GM12864 (cell line): Measurements from ENCODE around the gene MS4A10.

Experiments used
- DNase-seq: peaks from one replicate; pipeline ENCODE4 v3.0.0-alpha.2; 2011; ENCODE audit warnings: low read depth
- H3K4me3 ChIP-seq: 2 replicates; pipeline ENCODE4 v1.5.1; 2011; ENCODE audit warnings: mild to moderate bottlenecking, low read depth, low read length, control low read depth
- TF ChIP-seq, protein P1 (sequence below): IDR thresholded peaks from 2 replicates; pipeline ENCODE4 v1.5.1; 2011; ENCODE audit warnings: low read depth, mild to moderate bottlenecking, moderate library complexity, low read length, control low read depth, inconsistent platforms; ENCODE audit errors: missing control alignments

MS4A10 gene

DNA sequence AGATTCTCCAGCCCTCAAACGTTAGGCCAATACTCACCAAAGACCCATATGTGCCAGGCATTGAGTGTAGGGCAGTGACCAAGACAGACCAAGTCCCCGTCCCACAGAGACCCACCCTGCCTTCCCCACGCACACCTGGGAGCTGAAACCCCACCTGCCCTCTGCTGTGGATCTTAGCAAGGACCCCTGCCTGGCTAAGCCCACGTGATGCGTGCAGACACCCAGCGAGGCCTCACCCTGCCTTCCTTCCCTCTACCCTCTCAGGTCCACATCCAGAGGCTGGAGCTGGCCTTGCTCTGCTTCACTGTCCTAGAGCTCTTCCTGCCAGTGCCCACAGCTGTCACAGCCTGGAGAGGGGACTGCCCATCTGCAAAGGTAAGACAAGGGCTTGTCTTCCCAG lies 10.2 kb downstream of the MS4A10 start:
- DNase-seq = no peak
- TF ChIP-seq, protein P1, sequence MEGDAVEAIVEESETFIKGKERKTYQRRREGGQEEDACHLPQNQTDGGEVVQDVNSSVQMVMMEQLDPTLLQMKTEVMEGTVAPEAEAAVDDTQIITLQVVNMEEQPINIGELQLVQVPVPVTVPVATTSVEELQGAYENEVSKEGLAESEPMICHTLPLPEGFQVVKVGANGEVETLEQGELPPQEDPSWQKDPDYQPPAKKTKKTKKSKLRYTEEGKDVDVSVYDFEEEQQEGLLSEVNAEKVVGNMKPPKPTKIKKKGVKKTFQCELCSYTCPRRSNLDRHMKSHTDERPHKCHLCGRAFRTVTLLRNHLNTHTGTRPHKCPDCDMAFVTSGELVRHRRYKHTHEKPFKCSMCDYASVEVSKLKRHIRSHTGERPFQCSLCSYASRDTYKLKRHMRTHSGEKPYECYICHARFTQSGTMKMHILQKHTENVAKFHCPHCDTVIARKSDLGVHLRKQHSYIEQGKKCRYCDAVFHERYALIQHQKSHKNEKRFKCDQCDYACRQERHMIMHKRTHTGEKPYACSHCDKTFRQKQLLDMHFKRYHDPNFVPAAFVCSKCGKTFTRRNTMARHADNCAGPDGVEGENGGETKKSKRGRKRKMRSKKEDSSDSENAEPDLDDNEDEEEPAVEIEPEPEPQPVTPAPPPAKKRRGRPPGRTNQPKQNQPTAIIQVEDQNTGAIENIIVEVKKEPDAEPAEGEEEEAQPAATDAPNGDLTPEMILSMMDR = no peak

DNA sequence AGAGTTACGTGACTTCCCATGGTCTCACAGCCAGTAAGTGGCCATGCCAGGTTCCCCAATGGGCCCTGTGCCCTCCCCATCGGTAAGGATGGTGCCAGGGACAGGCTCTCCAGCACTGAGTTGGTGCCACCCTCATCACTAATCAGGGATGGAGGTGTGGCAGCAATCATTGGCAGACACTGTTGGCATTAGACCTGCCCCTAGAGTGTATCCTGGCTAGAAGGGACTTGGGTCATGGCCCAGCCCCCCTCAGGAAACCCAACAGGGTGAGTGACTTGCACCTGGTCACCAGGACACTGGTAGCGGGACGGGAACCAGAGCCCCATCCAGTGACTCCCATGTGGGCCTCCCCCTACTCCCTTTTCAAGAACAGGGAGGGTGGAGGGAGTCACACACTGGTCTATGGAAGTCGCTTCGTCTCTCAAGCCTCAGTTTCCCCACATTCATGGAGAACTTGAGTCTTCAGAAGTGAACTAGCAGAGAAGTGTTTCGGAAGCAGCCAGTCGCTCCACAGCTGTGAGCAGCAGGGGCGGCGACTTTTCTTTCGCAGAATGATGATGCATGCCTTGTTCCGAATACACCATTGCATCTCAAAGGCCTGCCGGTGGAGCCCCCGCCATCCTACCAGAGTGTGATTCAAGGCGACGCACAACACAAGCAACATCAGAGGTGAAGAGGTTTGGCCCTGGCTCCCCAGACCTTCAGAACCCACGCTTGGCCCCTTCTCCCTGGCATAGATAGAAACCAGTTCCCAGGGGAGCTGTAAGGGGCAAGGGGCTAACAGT lies 12.9 kb downstream of the MS4A10 start:
- no peak for DNase-seq
- no peak overlapping the region for H3K4me3 ChIP-seq
- TF ChIP-seq, protein P1 = no peak

More for the DNA sequence above, 10.2 kb downstream of the MS4A10 start:
- H3K4me3 ChIP-seq = no peak overlapping the region

DNA sequence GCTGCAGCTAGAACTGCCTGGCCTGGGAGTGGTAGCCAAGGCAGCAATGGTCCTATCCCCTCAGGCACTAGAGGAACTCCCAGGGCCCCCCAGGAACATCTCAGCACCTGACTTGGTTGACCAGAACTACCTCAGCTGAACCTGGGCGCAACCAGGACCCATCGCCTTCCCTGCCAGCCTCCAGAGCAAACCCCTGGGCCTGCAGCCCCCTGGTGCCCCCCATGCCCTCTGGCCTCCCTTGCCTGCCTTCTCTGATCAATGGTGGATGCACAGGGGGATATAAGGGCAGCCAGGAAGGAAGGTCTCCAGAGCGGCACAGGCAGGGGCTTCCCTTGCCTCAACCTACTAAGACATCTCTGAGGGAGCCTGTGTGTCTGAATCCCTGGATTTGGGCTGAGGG lies 13.5 kb downstream of the MS4A10 start:
- no peak overlapping the region for H3K4me3 ChIP-seq
- TF ChIP-seq, protein P1 = no peak
- DNase-seq = no peak

DNA sequence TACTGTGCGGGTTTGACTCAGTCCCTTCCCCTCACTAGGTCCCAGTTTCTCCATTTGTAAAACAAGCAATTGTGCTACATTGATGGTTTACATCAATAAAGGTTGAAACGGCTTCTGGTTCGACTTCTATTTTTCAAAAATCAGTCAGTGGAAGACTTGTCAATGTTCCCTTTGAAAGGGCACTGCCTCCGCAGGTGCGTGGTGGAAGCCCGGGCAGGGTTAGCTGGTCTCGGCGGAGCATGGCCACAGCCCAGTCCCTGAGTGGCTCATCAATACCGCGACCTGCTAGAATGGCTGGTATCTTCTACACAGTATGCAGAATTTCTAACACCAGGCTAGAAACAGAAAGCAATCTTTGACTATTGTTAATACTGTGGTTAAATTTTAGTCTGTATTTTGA lies 16.1 kb downstream of the MS4A10 start:
- TF ChIP-seq, protein P1 = no peak
- no peak overlapping the region for H3K4me3 ChIP-seq
- DNase-seq = no peak

DNA sequence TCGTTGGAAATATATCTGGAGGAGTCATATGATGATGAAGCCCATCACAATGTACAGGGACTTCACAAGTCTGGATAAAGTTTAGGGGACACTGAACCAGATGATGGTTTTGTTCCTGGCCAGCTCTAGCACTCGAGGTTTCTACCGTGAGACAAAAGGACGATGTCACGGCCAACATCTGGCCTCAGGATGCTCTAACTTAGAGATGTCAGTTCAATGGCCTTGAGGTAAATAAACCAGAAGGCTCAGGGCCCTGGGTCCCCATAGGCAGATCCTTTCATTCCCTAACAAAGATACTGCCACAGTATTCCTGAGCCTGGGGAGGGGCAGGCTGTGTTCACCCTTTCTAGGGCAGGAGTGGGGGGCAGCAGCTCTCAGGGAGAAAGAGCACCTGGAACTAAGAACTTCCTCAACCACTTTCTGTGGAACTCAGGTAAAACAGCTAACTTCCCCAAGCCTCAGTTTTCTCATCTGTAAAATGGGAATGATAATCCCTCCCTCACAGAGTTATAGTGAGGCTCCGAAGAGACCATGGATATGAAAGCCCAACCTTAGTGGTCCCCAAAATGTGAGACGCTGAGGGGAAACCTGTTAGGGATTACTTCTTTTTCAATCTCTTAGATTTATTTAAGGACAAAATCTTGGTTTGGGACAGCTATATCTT lies 18.3 kb downstream of the MS4A10 start:
- no peak overlapping the region for H3K4me3 ChIP-seq
- TF ChIP-seq, protein P1 = no peak
- no peak for DNase-seq

DNA sequence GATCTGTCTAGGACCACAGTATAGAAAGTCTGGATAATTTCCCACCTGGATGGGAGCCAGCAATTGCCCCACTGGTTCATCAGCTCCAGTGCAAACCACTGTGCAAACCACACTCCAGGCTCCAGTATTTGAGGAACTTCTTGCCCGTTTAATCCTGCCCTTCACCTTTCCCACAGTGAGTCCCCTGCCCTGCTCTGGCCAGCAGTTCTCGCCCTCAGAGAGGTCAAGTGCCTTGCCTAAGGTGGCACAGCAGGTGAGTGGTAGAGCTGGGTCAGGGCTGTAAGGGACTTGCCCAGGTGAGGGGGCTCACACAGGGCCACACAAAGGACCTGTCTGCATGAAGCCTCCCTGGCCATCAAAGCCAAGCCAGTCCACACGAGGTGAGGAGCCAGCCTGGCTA lies 24.1 kb downstream of the MS4A10 start:
- no peak overlapping the region for H3K4me3 ChIP-seq
- TF ChIP-seq, protein P1 = no peak
- DNase-seq = no peak
